ENCODE results near the gene FAR2.
A peak's percentile ranks its signal among the peaks of the same experiment; 100 is the strongest.
"Not testable (repeated sequence)": the region's sequence is repeated elsewhere in the genome, so short reads cannot be mapped to it uniquely, and the experiment has no call there.

The FAR2 gene

GRCh38 chr12:29343022-29343799 is 194.1 kb downstream of the FAR2 start:
- DNase-seq, result no peak

- no peak for DNase-seq
Measured at GRCh38 chr12:29346769-29347421, 197.8 kb downstream of the FAR2 start.

DNA sequence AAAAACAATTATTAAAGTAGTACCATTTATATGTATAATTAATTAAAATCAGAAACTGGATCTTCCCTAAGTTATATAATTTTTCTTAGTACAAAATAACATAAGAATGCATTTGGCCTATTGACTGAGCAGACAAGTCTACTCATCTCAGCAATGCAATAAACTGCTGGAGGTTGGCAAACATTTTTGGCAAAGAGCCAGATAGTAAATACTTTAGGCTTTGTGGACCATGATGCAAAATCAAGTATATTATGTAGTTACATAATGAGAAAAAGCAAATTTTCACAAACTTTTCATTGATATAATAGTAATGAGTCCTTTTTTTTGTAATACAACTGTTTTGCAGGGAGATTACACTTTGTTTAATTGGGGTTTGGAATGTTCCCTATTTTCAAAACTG is 201.0 kb downstream of the FAR2 start:
- DNase-seq, result no peak

- DNase-seq, result no peak
Measured at GRCh38 chr12:29354954-29355353, 205.9 kb downstream of the FAR2 start.

DNA sequence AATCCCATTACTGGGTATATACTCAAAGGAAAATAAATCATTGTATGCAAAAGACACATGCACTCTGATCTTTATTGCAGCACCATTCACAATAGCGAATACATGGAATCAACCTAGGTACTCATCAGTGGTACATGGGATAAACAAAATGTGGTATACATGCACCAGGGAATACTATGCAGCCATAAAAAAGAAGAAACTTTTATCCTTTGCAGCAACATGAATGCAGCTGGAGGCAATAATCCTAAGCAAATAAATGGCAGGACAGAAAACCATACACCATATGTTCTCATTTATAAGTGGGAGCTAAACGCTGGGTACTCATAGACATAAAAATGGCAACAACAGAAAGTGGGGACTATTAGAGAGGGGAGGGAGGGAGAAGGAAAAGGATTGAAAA is 216.0 kb downstream of the FAR2 start:
- no peak for DNase-seq

- no peak for DNase-seq
Measured at GRCh38 chr12:29374012-29374411, 224.9 kb downstream of the FAR2 start.

DNA sequence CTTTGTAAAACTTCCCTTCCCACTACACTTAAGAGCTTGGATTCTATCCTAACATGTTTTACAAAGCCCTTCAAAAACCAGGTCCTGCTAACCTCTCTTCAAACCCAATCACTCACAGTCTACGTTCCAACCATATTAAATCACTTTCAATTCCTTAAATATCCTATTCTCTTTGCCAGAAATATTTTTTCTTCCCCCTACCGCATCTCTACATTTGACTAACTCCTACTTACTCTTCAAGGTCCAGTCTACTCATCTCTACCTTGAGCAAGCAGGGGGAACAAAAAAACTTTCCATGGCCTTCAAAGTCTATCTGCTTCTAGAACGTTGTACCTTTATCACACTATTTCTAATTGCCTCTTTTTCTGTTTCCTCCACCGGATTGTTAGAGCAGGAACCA is 225.8 kb downstream of the FAR2 start:
- no peak for DNase-seq

- no peak for DNase-seq
Measured at GRCh38 chr12:29376118-29376517, 227.0 kb downstream of the FAR2 start.

- DNase-seq, result peak; percentile 99
Measured at GRCh38 chr12:29380536-29381523, 231.8 kb downstream of the FAR2 start, which contains the start of gene ERGIC2. TSS of gene ERGIC2 (minus strand) at chr12:29381172. CDS start at chr12:29371633, 9,539 bp downstream.

DNA sequence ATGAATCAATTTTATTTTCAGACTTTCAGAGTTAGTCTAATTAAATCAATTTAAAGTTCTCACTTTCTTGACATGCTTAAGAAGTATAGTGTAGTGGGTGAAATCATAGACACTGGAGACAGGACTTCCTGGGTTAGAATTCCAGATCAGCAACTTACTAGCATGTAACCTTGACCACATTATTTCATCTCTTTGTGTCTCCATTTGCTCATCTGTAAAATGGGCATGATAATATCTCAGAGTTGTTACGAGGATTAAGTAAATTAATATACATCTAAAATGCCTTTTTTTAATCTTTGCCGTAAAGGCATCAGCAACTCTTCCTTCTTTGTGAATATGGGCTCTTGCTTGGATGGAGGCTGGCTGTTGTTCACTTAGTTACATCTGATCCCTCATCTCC is 233.2 kb downstream of the FAR2 start:
- no peak for DNase-seq

DNA sequence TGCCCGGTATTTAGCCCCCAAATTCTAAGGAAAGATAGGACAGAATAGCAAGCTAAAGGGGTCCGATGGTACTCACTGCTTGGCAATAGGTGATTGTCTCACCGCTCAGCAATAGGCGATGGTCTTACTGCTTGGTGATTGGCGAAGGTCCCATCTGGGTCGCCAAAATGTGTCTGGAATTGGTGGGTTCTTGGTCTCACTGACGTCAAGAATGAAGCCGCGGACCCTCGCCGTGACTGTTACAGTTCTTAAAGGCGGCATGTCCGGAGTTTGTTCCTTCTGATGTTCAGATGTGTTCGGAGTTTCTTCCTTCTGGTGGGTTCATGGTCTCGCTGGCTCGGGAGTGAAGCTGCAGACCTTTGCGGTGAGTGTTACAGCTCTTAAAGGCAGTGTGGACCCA is 236.1 kb downstream of the FAR2 start:
- DNase-seq, result not testable (repeated sequence)

Data from suppressor macrophage treated with lipopolysaccharide for 4 hours (primary cell).